ENCODE data around the gene NPAS4. TPM values are rescaled to one million over a fixed set of nuclear protein-coding genes. Genes with fewer than 3 reads are reported as not detected.

Gene NPAS4
- total and polyA plus RNA-seq, 11 donors, result 0.04 to 0.75 TPM; not detected in 9

DNA sequence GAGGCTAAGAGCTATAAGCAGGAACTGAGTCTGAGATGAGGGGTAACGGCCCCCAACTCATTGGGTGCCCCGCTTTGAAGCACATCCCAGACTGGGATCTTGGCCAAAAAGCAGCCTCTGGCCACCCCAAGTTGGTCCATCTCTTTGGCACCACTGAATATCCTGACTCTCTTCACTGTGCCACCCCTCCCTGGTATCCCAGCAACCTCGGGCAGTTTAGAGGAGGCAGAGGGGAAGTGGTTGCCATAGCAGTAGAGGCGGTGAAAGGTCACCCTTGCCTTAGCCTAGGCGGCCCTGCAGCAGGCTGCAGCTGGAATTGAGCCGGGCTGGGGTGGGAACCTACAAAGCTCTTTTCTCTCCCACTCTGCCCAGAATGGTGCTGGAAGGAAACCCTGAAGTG, 46.9 kb downstream of the NPAS4 start:
- H3K4me1 ChIP-seq, result peaks cover 0 to 35% (median 12%) of the 10 kb centered on the region in 12 donors
- H3K36me3 ChIP-seq, result peaks cover 0 to 23% (median 8%) of the 10 kb centered on the region in 9 donors
- no peak for ATAC-seq
- H3K27ac ChIP-seq, result peak overlapping the region in 1 of 12 donors; percentile 27
- 59 to 64% (median 60%) methylated on average over 6 of the region's 6 CpGs for WGBS, 4 donors
- no peaks in the 10 kb centered on the region for H3K27me3 ChIP-seq
- TF ChIP-seq, protein P1, sequence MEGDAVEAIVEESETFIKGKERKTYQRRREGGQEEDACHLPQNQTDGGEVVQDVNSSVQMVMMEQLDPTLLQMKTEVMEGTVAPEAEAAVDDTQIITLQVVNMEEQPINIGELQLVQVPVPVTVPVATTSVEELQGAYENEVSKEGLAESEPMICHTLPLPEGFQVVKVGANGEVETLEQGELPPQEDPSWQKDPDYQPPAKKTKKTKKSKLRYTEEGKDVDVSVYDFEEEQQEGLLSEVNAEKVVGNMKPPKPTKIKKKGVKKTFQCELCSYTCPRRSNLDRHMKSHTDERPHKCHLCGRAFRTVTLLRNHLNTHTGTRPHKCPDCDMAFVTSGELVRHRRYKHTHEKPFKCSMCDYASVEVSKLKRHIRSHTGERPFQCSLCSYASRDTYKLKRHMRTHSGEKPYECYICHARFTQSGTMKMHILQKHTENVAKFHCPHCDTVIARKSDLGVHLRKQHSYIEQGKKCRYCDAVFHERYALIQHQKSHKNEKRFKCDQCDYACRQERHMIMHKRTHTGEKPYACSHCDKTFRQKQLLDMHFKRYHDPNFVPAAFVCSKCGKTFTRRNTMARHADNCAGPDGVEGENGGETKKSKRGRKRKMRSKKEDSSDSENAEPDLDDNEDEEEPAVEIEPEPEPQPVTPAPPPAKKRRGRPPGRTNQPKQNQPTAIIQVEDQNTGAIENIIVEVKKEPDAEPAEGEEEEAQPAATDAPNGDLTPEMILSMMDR (IDR thresholded peaks at IDR 0.05), result no peak
- TF ChIP-seq POLR2A (IDR thresholded peaks at IDR 0.05), result no peak
- H3K9me3 ChIP-seq, result peaks cover 0 to 7% (median 0%) of the 10 kb centered on the region in 12 donors
- peak in 4 of 5 donors; percentile 32 to 47 (median 40) for DNase-seq
- intact Hi-C loops (cut with DNase I), result loop anchor here in 1 of 10 donors (2.0 kb wide), 1 partner anchor 29 kb away; the partner anchor contains the start of gene MRPL11
- H3K4me3 ChIP-seq, result peak overlapping the region in 11 of 12 donors; percentile 51 to 88 (median 73)

DNA sequence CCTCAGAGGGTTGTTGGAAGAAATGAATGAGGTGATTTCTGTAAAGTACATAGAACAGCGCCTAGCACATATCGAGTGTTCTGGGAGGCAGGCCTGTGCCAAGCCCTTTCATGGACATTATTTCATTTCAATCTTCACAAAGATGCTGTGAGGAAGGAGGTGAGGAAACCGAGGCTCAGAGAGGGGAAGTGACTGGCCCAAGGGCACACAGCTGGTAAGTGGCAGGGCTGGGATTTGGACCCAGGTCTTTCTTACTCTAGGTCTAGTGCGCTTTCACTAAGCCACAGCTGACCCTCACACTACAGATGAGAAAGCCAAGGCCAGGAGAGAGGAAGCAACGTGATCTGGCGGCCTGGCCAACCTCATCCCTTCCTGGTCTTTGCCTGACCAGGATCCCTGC, 47.9 kb downstream of the NPAS4 start:
- Histone ChIP-seq H3K36me3 (peaks cover 0 to 33% (median 17%) of the 10 kb centered on the region in 9 donors), H3K27me3 (no peaks in the 10 kb centered on the region), H3K27ac (no peak overlapping the region), H3K4me1 (peaks cover 0 to 35% (median 12%) of the 10 kb centered on the region in 12 donors), H3K4me3 (no peak overlapping the region), H3K9me3 (no peaks in the 10 kb centered on the region)
- ATAC-seq (no peak), DNase-seq (no peak)
- no peak for TF ChIP-seq POLR2A (IDR thresholded peaks at IDR 0.05)
- TF ChIP-seq, protein P1 (IDR thresholded peaks at IDR 0.05), result no peak
- intact Hi-C loops (cut with DNase I), result no loop called here
- WGBS, 4 donors, result 81 to 95% (median 87%) methylated on average over 6 of the region's 6 CpGs

DNA sequence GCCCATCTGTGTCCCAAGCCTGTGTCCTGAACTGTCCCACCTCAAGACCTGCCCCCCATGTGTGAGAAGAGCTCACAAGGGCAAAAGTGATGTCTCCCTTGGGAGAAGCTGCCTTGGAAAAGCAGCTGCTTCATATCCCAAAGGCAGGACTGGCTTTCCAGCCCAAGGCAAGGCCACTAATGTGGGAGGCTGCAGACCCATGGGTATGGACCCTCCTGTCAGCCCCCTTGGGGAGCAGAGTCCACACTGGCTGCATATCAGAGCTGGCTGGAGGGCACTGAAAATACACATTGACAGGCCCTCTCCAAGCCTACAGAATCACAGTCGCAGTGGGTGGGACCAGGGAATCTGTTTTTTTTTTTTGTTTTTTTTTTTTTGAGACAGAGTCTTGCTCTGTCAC, 48.6 kb downstream of the NPAS4 start:
- no peak overlapping the region for H3K4me3 ChIP-seq
- DNase-seq, result no peak
- TF ChIP-seq, protein P1 (IDR thresholded peaks at IDR 0.05), result no peak
- TF ChIP-seq POLR2A (IDR thresholded peaks at IDR 0.05), result no peak
- H3K4me1 ChIP-seq, result peaks cover 0 to 35% (median 12%) of the 10 kb centered on the region in 12 donors
- H3K27me3 ChIP-seq, result no peaks in the 10 kb centered on the region
- H3K27ac ChIP-seq, result no peak overlapping the region
- H3K36me3 ChIP-seq, result peaks cover 0 to 40% (median 24%) of the 10 kb centered on the region in 9 donors
- ATAC-seq, result no peak
- no peaks in the 10 kb centered on the region for H3K9me3 ChIP-seq
- 68 to 97% (median 84%) methylated on average over 1 of the region's 1 CpG for WGBS, 4 donors
- intact Hi-C loops (cut with DNase I), result no loop called here

DNA sequence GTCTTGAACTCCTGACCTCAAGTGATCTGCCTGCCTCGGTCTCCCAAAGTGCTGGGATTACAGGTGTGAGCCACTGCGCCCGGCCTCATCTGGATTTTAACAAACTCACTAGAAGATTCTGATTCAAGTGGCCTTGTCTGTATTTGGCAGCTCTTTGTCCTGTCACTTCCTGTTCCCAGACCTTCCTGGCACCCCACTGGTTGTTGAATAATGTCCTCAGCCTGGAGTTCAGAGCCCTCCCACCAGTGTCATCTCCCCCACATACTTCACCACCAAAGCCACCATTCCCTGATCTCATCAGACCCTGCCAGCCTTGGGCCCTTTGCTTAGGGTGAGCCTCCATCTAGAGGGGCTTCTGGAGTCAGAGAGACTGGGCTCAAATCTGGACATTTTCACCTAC, 49.2 kb downstream of the NPAS4 start:
- Histone ChIP-seq H3K27me3 (no peaks in the 10 kb centered on the region), H3K36me3 (peaks cover 0 to 46% (median 26%) of the 10 kb centered on the region in 9 donors), H3K4me1 (peaks cover 0 to 34% (median 12%) of the 10 kb centered on the region in 12 donors), H3K27ac (no peak overlapping the region), H3K4me3 (no peak overlapping the region), H3K9me3 (no peaks in the 10 kb centered on the region)
- TF ChIP-seq, protein P1 (IDR thresholded peaks at IDR 0.05), result no peak
- no peak for TF ChIP-seq POLR2A (IDR thresholded peaks at IDR 0.05)
- 82 to 87% (median 83%) methylated on average over 3 of the region's 3 CpGs for WGBS, 4 donors
- no peak for ATAC-seq
- no peak for DNase-seq
- intact Hi-C loops (cut with DNase I), result no loop called here

Measured in heart left ventricle (tissue), 16 donors.